Effector CD4-positive, alpha-beta T cell (primary cell): ENCODE data around the gene SUSD3.

Source experiments
- DNase-seq: peaks from one replicate; pipeline ENCODE4 v3.0.0-alpha.2; 2020

The SUSD3 gene

DNA sequence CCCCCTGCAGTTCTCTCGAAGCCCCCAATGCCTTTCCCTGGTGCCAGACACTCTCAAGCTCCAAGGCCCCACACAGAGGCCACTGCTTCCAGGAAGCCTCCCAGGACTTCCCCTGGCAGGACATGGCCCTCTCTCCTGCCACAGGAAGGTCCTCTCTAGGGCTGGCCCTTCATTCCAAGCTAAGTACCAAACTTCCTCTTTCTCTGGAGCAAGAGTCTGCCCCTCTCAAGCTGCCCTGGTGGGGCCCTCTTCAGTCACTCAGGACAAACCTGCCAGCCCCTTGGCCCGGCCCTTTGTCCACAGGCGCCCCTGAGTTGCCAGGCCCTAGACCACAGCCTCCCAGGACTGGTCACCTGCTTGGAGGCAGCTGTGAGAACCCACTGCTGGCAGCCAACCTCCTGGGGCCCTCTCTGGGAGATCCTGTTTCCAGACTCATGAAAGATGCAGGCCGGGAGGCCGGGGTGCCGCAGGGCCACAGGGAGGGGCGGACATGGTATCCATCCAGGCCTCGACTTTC, 69.0 kb downstream of the SUSD3 start:
- no peak for DNase-seq

GRCh38 chr9:93128011-93128714, 69.7 kb downstream of the SUSD3 start:
- DNase-seq, result no peak

DNA sequence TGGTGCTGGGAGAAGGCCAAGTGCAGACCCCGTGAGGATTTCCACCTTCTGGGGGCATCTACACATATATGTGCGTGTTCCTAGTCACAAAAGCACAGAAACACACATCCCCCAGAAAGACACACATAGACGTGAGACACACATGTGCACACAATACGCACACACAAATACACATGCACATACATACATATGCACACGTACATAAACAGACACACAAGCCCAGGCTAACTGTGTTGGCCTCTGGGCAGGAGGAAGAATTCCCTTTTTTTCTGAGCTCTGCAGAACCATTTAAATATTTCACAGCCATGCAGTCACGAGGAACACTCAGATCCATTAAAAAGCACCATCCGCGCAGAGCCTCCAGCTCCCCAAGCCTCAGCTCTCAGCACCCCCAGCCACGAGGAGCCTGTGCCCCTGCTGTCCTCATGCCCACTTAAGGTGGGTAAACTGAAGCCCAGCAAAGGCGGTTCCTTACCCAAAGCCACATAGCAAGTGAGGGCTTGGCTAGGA, 70.3 kb downstream of the SUSD3 start:
- no peak for DNase-seq

DNA sequence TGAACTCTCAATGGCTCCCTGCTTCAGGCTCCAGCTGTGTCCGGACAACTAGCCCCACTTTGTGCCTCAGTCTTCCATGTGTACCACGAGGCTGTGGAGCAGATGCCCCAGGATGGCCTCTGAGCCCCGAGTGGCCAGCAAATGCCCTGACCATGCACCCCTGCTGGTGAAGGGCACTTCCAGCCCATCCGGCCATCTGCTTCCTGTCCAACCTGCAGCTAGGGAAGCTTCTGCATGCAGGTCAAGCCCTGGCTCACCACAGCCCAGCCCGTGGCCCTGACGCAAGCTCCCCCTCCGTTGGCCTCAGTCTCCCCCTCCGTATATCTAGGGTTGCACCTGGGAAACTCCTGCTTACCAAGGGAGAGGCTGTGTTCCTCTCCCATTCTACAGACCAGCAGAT, 70.8 kb downstream of the SUSD3 start:
- DNase-seq, result no peak

DNA sequence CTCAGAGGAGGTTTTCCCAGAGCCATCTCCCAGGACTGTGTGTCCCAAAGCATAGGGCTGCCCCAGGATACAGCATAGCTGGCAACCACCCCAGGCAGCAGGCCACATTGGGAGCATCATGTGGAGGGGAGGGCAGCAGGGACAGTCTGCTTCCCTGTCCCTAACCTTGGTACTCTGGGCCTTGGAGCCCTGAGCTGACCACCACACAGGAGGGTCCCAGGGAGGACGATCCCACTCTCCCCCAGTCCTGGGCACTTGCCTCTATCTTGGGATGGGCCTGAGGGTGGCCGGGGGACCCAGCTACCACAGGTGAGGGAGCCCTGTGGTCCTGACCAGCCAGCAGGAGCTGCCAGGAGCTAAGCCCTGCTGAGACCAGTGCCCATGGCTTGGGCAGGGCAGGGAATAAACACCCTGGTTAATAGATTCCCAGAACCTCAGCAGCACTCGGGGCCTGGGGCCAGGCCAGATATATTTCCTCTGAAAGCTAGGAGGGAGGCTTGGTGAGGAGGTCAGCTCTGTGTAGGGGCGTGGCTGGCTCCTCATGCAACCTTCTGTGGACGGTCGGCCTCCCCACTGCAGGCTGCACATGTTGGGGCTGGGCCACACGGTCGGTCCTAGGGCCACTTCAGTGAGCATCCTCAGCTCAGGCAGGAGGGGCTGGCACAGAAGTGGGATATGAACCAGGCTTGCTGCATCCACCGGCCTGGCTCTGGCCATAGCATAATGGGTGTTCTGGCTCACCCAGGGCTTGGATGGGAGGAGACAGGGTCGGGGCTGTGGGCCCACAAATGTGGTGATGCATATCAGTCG, 71.4 kb downstream of the SUSD3 start:
- no peak for DNase-seq

DNA sequence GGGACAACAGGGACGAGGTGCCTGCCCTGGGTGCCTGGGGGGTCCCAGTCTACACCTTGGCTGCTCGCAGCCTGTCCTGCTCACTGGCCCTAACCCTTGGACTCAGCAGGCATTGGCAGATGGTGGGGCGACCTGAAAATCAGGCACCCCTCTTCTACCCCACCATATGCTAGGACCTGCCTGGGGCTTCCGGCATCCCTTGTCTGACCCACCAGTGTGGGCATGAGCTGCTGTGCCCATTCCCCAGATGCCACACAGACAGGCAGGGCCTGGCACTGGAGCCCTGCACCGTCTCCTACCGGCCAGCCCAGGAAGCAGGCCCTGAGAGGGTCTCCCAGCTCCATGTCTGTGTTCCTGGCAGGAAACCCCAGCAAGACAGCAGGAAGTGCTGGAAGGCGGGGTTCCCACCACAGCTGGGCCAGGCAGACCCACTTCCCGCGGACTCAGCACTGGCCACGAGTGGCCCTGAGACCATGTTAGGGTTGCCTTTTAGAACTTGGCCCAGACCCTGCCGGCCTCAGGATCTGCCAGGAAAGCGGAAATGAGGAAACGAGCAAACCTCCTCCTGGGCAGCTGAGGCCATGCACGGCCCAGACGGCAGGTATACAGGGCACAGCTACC, 72.5 kb downstream of the SUSD3 start:
- DNase-seq, result no peak

DNA sequence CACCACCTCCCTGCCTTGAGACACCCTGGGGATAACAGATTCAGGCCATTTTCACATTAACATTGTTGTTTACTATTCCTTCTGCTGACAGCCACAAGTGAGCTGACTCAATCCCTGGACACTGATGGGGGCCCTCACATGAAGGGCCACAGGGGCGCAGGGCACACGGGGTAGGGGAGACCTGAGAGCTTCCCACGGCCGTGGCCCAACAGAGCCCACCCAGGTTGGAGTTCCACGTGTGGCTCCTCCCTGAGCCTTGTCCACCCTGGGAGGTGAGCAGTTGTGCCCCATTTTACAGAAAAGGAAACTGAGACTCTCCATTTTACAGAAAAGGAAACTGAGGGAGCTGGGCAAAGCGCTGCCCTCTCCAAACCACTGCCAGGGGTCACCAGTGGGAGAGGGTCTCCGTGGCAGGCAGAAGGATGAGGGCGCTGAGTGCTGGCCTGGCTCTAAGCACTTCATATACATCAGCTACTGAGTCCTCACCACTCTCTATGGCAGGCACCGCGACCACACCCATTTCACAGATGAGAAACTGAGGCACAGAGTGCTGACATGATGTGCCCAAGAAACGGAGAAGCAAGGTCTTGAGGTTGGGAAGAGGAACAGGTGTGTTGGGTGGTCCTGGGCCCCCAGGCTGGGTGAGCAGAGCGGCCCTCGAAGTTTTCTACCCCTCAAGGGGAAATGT, 73.2 kb downstream of the SUSD3 start:
- no peak for DNase-seq

GRCh38 chr9:93132287-93132927, 73.9 kb downstream of the SUSD3 start:
- DNase-seq, result no peak

GRCh38 chr9:93132946-93133680, 74.6 kb downstream of the SUSD3 start:
- DNase-seq, result peak; percentile 49

DNA sequence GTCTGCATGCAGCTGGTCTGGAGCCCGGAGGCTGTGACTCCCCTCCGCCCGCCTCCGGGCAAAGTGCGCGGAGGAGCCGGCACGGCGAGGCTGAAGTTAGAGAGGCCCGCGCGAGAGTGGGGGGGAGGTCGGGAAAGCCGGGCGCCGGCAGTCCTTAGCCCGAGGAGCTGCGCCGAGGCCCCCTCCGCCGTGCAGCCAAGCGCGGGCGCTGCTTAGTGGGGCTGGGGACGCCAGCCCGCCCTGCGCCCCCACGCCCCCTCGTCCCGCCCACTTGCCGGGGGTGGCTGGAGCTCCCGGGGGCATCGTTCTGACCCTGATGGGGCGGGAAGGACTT, 75.1 kb downstream of the SUSD3 start:
- DNase-seq, result no peak

GRCh38 chr9:93134015-93134739, 75.7 kb downstream of the SUSD3 start, which contains the start of gene NINJ1:
NINJ1 (minus strand) TSS chr9:93134251; CDS start chr9:93134217, 34 bp downstream.
- peak; percentile 85 for DNase-seq
